8988T (cell line): ENCODE data around the gene PTPRF.
A peak's percentile ranks its signal among the peaks of the same experiment; 100 is the strongest.
"Not testable (repeated sequence)": the region's sequence is repeated elsewhere in the genome, so short reads cannot be mapped to it uniquely, and the experiment has no call there.

Experiments used
- DNase-seq: peaks from one replicate; pipeline ENCODE4 v3.0.0; 2011

Gene PTPRF

DNA sequence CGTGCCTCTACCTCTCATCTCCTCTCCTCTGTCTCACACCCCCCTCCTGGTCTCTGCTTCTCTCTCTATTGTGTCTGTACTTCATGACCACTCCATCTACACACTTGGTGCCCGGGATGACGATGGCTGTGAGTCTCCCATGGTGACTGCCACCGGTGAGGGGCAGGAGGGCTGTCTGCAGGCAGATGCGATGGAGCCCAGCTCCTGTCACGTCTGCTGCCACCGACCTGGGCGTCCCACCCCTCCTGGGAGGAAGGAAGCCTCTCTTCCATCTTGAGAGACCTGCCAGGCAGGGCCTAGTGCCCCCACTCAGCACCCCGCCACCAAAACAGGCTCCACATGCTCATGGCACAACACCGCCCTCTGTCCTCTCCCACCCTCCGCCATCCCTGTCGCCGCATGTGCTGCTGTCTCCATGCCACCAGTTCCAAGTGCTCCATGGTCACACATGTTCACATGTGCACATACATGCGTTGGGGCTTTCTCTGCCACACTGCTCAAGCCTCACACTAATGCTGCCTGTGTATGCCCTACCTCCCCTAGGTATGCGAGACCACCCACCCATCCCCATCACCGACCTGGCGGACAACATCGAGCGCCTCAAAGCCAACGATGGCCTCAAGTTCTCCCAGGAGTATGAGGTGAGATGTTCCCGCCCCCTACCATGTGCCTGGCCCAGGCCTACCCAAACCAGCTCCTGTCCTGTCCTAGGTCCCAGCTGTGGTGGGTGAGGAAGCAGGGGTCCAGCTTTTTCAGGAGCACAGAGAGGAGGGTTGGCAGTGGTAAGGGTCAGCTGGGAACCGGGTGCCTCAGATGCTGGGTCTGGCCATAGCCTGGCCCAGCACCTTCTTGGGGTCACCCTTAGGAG lies 82.6 kb downstream of the PTPRF start:
- no peak for DNase-seq

DNA sequence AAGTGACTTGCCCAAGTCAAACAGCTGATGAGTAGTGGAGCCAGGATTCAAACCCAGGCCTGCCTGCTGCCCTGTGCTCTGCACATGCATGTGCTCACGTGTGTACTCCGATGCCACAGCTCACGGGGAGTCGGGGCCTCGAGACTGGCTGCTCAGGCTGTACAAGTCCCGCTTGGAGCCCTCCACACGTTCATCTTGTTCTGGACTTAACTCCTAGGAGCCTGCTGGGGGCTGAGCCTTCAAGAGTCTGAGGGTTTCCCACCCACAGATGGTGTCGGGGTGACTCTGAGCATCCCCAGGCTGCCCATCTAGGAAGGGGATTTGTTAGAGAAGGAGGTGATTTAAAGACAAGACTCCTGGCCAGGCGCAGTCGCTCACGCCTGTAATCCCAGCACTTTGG lies 83.5 kb downstream of the PTPRF start:
- DNase-seq: no peak

- no peak for DNase-seq
Measured at GRCh38 chr1:43614891-43615290, 84.2 kb downstream of the PTPRF start.

- no peak for DNase-seq
Measured at GRCh38 chr1:43616383-43616782, 85.7 kb downstream of the PTPRF start.

- DNase-seq: no peak
Measured at GRCh38 chr1:43617011-43617410, 86.3 kb downstream of the PTPRF start.

DNA sequence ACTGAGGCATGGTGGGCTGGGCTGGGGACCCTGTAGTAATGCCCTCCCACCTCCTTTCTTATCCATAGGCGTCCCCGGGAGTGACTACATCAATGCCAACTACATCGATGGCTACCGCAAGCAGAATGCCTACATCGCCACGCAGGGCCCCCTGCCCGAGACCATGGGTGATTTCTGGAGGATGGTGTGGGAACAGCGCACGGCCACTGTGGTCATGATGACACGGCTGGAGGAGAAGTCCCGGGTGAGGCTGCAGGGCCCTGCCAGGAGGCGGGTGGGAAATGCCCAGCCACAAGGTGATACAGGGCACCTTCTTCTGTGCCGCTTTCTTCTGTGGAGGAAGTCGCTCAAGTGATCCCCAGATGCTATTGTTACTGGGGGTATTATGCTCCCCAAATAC lies 87.0 kb downstream of the PTPRF start:
- DNase-seq: no peak

- DNase-seq: peak; percentile 4
Measured at GRCh38 chr1:43618521-43619313, 88.0 kb downstream of the PTPRF start.

GRCh38 chr1:43619314-43619790 lies 88.7 kb downstream of the PTPRF start:
- DNase-seq: peak; percentile 2

- DNase-seq: peak; percentile 13
Measured at GRCh38 chr1:43619996-43620920, 89.6 kb downstream of the PTPRF start.

- no peak for DNase-seq
Measured at GRCh38 chr1:43620956-43621355, 90.3 kb downstream of the PTPRF start.

- peak; percentile 6 for DNase-seq
Measured at GRCh38 chr1:43621386-43621785, 90.7 kb downstream of the PTPRF start.

DNA sequence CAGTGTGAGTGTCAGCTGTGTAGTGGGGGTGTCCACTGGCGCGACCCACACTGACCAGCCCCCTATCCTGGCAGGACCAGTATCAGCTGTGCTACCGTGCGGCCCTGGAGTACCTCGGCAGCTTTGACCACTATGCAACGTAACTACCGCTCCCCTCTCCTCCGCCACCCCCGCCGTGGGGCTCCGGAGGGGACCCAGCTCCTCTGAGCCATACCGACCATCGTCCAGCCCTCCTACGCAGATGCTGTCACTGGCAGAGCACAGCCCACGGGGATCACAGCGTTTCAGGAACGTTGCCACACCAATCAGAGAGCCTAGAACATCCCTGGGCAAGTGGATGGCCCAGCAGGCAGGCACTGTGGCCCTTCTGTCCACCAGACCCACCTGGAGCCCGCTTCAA lies 91.2 kb downstream of the PTPRF start:
- DNase-seq: peak; percentile 4

GRCh38 chr1:43622471-43622870 lies 91.8 kb downstream of the PTPRF start:
- no peak for DNase-seq

DNA sequence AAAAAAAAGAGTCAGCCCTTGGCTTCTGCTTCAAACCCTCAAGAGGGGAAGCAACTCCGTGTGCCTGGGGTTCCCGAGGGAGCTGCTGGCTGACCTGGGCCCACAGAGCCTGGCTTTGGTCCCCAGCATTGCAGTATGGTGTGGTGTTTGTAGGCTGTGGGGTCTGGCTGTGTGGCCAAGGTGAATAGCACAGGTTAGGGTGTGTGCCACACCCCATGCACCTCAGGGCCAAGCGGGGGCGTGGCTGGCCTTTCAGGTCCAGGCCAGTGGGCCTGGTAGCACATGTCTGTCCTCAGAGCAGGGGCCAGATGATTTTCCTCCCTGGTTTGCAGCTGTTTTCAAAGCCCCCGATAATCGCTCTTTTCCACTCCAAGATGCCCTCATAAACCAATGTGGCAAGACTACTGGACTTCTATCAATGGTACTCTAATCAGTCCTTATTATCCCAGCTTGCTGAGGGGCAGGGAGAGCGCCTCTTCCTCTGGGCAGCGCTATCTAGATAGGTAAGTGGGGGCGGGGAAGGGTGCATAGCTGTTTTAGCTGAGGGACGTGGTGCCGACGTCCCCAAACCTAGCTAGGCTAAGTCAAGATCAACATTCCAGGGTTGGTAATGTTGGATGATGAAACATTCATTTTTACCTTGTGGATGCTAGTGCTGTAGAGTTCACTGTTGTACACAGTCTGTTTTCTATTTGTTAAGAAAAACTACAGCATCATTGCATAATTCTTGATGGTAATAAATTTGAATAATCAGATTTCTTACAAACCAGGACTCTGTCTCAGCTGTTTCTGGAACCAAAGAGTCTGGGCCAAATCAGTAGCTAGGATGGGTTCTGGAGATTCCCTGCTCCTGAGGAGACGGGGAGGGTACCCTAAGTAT lies 92.5 kb downstream of the PTPRF start:
- no peak for DNase-seq

GRCh38 chr1:43625063-43625780 lies 94.5 kb downstream of the PTPRF start:
- no peak for DNase-seq

DNA sequence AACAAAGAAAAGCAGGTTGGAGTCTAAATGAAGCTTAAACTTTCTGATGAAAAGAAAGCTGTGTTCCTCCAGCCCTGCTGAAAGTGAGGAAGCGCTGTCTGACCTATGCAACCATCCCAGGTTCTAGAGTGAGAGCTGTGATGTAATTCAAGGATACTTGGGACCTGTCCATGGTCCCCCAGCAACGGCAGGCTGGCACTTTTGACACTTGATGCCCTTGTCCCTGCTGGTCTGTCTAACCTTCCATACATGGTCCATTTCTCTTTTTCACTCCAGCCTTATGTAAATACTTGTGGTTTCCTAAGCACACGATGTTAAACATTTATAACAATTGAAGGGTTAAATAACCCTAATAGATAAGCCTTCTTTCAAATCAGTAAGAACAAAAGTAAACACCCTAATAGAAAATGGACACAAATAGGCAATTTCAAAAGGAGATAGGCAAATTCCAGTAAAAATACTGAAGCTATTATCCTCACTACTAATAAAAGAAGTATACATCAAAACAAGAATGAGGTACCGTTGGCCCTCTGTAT lies 101.5 kb downstream of the PTPRF start:
- no peak for DNase-seq

- DNase-seq: no peak
Measured at GRCh38 chr1:43634721-43635120, 104.0 kb downstream of the PTPRF start.

DNA sequence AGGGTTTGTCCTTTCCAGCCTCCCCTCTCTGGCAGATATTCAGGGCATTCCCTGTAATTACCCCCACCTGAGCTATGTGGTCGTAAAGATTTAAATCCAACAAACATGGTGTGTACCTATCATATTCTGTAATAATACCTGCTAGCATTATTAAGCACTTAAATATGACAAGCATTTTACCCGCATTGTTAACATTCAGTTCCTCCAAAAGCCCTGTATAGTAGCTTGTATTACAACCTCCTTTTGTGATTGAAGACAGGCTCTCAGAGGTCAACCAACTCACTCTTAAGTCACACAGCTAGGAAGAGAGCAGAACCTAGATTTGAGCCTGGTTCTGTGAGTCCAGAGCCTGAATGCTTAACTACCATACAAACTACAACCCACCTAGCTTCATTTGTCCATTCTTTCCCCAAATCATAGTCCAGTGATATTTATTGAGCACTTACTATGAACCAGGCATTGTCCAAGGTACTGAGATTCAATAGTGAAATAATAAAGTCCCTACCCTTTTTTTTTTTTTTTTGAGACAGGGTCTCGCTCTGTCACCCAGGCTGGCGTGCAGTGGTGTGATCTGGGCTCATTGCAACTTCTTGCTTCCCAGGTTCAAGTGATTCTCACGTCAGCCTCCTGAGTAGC lies 105.4 kb downstream of the PTPRF start:
- DNase-seq: no peak

- no peak for DNase-seq
Measured at GRCh38 chr1:43637267-43637666, 106.6 kb downstream of the PTPRF start.

DNA sequence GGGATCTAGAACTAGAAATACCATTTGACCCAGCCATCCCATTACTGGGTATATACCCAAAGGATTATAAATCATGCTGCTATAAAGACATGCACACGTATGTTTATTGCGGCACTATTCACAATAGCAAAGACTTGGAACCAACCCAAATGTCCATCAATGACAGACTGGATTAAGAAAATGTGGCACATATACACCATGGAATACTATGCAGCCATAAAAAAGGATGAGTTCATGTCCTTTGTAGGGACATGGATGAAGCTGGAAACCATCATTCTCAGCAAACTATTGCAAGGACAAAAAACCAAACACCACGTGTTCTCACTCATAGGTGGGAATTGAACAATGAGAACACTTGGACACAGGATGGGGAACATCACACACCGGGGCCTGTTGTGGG lies 107.7 kb downstream of the PTPRF start:
- DNase-seq: not testable (repeated sequence)
